Measurements from ENCODE around the gene TBCE.

The TBCE gene

GRCh38 chr1:235328271-235329138, 38.7 kb upstream of the TBCE start, which contains the start of gene GGPS1:
Gene GGPS1 (plus strand): TSS chr1:235328570. CDS start chr1:235335265, 6,695 bp downstream.
- peak; percentile 99 for FAIRE-seq

DNA sequence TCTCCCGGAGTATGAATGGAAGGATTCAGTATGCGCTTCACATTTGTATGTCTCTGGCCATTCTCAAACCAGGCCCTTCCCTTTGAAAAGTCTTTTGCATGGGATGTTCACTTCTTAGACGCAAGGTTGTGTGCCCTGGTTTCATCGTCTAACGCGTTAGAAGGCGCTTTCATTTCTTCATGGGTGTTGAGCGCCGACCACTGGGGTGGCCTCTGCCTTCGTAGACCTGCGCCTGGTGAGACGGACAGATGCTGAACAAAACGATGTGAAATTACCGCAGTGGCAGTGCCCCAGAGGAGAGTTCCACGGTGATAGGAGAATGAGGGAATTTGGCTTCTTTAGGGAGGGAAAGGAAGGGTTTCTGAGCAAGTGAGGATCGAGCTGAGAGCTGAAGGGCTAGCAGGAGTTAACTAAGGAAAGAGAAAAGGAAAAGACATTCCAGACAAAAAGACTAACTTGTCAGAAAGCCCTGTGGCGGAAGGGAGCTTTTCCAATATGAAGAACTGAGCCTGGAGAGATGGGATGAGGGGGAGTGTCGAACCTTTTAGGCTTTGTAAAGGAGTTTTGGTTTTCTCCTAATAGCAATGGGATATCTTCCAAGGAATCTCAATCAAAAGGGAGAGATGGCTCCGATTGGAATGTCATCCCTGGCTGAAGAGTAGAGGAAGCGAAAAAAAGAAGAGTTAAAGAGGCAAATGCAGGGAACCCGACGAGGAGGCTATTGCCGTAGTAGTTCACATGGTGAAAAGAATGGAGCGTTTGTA, 37.9 kb upstream of the TBCE start:
- 0 out of 2 replicates have a peak, but pooled peaks have one; percentile 3 for TF ChIP-seq POLR2AphosphoS5 (IDR thresholded peaks at IDR 0.05; ENCODE audit: low read depth, low read length)
- TF ChIP-seq POLR2A (IDR thresholded peaks at IDR 0.05; ENCODE audit: low read depth, low read length) = no peak
- FAIRE-seq = no peak
- DNase-seq (ENCODE audit: insufficient read length, low spot score) = no peak

More at GRCh38 chr1:235328271-235329138, 38.7 kb upstream of the TBCE start, which contains the start of gene GGPS1:
- DNase-seq (ENCODE audit: insufficient read length, low spot score) = peak; percentile 56
- peak; percentile 83 for TF ChIP-seq POLR2A (IDR thresholded peaks at IDR 0.05; ENCODE audit: low read depth, low read length)
- TF ChIP-seq SPI1 (IDR thresholded peaks at IDR 0.05; ENCODE audit: low read depth, low read length) = no peak; the same call in none of the 2 replicates
- peak; percentile 63 for TF ChIP-seq POLR2AphosphoS5 (IDR thresholded peaks at IDR 0.05; ENCODE audit: low read depth, low read length)
- TF ChIP-seq TAF1 (IDR thresholded peaks at IDR 0.05; ENCODE audit: low read depth, low read length) = peak; percentile 69
- peak; percentile 57; the same call in 1 of the 2 replicates for TF ChIP-seq POU2F2 (IDR thresholded peaks at IDR 0.05; ENCODE audit: low read depth, low read length)
- TF ChIP-seq PAX5 (IDR thresholded peaks at IDR 0.05; ENCODE audit: insufficient read depth, low read length, severe bottlenecking) = no peak

- no peak for TF ChIP-seq SPI1 (IDR thresholded peaks at IDR 0.05; ENCODE audit: low read depth, low read length)
- no peak for TF ChIP-seq POU2F2 (IDR thresholded peaks at IDR 0.05; ENCODE audit: low read depth, low read length)
- no peak for TF ChIP-seq POLR2AphosphoS5 (IDR thresholded peaks at IDR 0.05; ENCODE audit: low read depth, low read length)
- no peak for TF ChIP-seq POLR2A (IDR thresholded peaks at IDR 0.05; ENCODE audit: low read depth, low read length)
- TF ChIP-seq TAF1 (IDR thresholded peaks at IDR 0.05; ENCODE audit: low read depth, low read length) = no peak
- TF ChIP-seq PAX5 (IDR thresholded peaks at IDR 0.05; ENCODE audit: insufficient read depth, low read length, severe bottlenecking) = no peak
- DNase-seq (ENCODE audit: insufficient read length, low spot score) (no peak), FAIRE-seq (no peak)
Observed at GRCh38 chr1:235330918-235331285, 36.3 kb upstream of the TBCE start.

- DNase-seq (ENCODE audit: insufficient read length, low spot score) (no peak), FAIRE-seq (no peak)
- TF ChIP-seq SPI1 (IDR thresholded peaks at IDR 0.05; ENCODE audit: low read depth, low read length) (no peak), TAF1 (IDR thresholded peaks at IDR 0.05; ENCODE audit: low read depth, low read length) (no peak), POU2F2 (IDR thresholded peaks at IDR 0.05; ENCODE audit: low read depth, low read length) (no peak), POLR2AphosphoS5 (IDR thresholded peaks at IDR 0.05; ENCODE audit: low read depth, low read length) (no peak), POLR2A (IDR thresholded peaks at IDR 0.05; ENCODE audit: low read depth, low read length) (no peak), PAX5 (IDR thresholded peaks at IDR 0.05; ENCODE audit: insufficient read depth, low read length, severe bottlenecking) (no peak)
Observed at GRCh38 chr1:235331401-235331800, 35.8 kb upstream of the TBCE start.

DNA sequence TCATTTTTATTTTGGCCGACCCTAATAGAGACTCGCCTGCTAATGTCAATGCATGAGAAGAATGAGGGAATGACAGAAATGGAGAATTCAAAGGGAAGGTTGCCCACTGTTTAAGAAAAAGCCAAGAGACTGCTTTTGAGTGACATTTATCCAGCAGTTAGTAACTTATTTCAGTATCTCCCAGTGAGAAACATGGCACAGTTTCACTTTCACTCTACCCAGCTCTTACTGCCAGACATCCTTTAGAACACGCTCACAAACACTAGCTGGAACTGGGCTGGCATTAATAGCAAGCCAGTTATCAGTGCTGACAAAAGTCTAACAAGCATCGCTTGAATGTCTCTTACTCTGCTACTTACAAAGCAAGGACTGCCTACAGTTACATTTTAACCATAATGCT, 30.3 kb upstream of the TBCE start:
- FAIRE-seq (peak; percentile 50), DNase-seq (ENCODE audit: insufficient read length, low spot score) (no peak)
- no peak for TF ChIP-seq POLR2AphosphoS5 (IDR thresholded peaks at IDR 0.05; ENCODE audit: low read depth, low read length)
- TF ChIP-seq POLR2A (IDR thresholded peaks at IDR 0.05; ENCODE audit: low read depth, low read length) = no peak
- no peak for TF ChIP-seq TAF1 (IDR thresholded peaks at IDR 0.05; ENCODE audit: low read depth, low read length)
- no peak for TF ChIP-seq SPI1 (IDR thresholded peaks at IDR 0.05; ENCODE audit: low read depth, low read length)
- no peak for TF ChIP-seq POU2F2 (IDR thresholded peaks at IDR 0.05; ENCODE audit: low read depth, low read length)
- no peak for TF ChIP-seq PAX5 (IDR thresholded peaks at IDR 0.05; ENCODE audit: insufficient read depth, low read length, severe bottlenecking)

GRCh38 chr1:235339746-235340145, 27.5 kb upstream of the TBCE start:
- no peak for TF ChIP-seq PAX5 (IDR thresholded peaks at IDR 0.05; ENCODE audit: insufficient read depth, low read length, severe bottlenecking)
- TF ChIP-seq POLR2AphosphoS5 (IDR thresholded peaks at IDR 0.05; ENCODE audit: low read depth, low read length) = no peak
- TF ChIP-seq TAF1 (IDR thresholded peaks at IDR 0.05; ENCODE audit: low read depth, low read length) = no peak
- TF ChIP-seq POLR2A (IDR thresholded peaks at IDR 0.05; ENCODE audit: low read depth, low read length) = no peak
- TF ChIP-seq SPI1 (IDR thresholded peaks at IDR 0.05; ENCODE audit: low read depth, low read length) = no peak
- TF ChIP-seq POU2F2 (IDR thresholded peaks at IDR 0.05; ENCODE audit: low read depth, low read length) = no peak
- FAIRE-seq (no peak), DNase-seq (ENCODE audit: insufficient read length, low spot score) (no peak)

GRCh38 chr1:235341334-235341733, 25.9 kb upstream of the TBCE start:
- FAIRE-seq = no peak
- TF ChIP-seq PAX5 (IDR thresholded peaks at IDR 0.05; ENCODE audit: insufficient read depth, low read length, severe bottlenecking) = no peak
- TF ChIP-seq TAF1 (IDR thresholded peaks at IDR 0.05; ENCODE audit: low read depth, low read length) = no peak
- no peak for TF ChIP-seq POLR2AphosphoS5 (IDR thresholded peaks at IDR 0.05; ENCODE audit: low read depth, low read length)
- TF ChIP-seq POU2F2 (IDR thresholded peaks at IDR 0.05; ENCODE audit: low read depth, low read length) = no peak
- no peak for TF ChIP-seq POLR2A (IDR thresholded peaks at IDR 0.05; ENCODE audit: low read depth, low read length)
- TF ChIP-seq SPI1 (IDR thresholded peaks at IDR 0.05; ENCODE audit: low read depth, low read length) = no peak
- no peak for DNase-seq (ENCODE audit: insufficient read length, low spot score)

- FAIRE-seq (no peak), DNase-seq (ENCODE audit: insufficient read length, low spot score) (no peak)
- TF ChIP-seq POLR2AphosphoS5 (IDR thresholded peaks at IDR 0.05; ENCODE audit: low read depth, low read length) = no peak
- no peak for TF ChIP-seq SPI1 (IDR thresholded peaks at IDR 0.05; ENCODE audit: low read depth, low read length)
- no peak for TF ChIP-seq POU2F2 (IDR thresholded peaks at IDR 0.05; ENCODE audit: low read depth, low read length)
- no peak for TF ChIP-seq PAX5 (IDR thresholded peaks at IDR 0.05; ENCODE audit: insufficient read depth, low read length, severe bottlenecking)
- no peak for TF ChIP-seq POLR2A (IDR thresholded peaks at IDR 0.05; ENCODE audit: low read depth, low read length)
- TF ChIP-seq TAF1 (IDR thresholded peaks at IDR 0.05; ENCODE audit: low read depth, low read length) = no peak
Observed at GRCh38 chr1:235342039-235342438, 25.2 kb upstream of the TBCE start.

DNA sequence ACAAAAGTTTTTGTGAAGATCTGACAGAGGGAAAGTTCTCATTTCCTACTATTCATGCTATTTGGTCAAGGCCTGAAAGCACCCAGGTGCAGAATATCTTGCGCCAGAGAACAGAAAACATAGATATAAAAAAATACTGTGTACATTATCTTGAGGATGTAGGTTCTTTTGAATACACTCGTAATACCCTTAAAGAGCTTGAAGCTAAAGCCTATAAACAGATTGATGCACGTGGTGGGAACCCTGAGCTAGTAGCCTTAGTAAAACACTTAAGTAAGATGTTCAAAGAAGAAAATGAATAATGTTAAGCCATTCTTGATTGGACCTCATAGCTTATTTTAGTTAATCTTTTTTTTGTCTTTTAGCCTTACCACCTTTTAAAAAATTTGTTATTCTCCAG, 24.8 kb upstream of the TBCE start:
- no peak for FAIRE-seq
- TF ChIP-seq TAF1 (IDR thresholded peaks at IDR 0.05; ENCODE audit: low read depth, low read length) (no peak), SPI1 (IDR thresholded peaks at IDR 0.05; ENCODE audit: low read depth, low read length) (no peak), PAX5 (IDR thresholded peaks at IDR 0.05; ENCODE audit: insufficient read depth, low read length, severe bottlenecking) (no peak), POLR2A (IDR thresholded peaks at IDR 0.05; ENCODE audit: low read depth, low read length) (no peak), POU2F2 (IDR thresholded peaks at IDR 0.05; ENCODE audit: low read depth, low read length) (no peak)
- no peak for DNase-seq (ENCODE audit: insufficient read length, low spot score)
